DND-41 (cell line): ENCODE results near the gene MYADM.
"Not testable (repeated sequence)": the region's sequence is repeated elsewhere in the genome, so short reads cannot be mapped to it uniquely, and the experiment has no call there.

ENCODE experiments used
- ATAC-seq: fragments of 200-7000 bp; cut with Tn5 transposase; 3 replicates; pipeline ENCODE4 v1.9.1; 2021; ENCODE audit warnings: low read depth; ENCODE audit not compliant: insufficient read depth
- DNase-seq: peaks from one replicate; pipeline ENCODE4 v3.0.0-alpha.2; 2020
- H2AFZ ChIP-seq: 2 replicates; pipeline ENCODE4 v1.6.0; 2012; ENCODE audit warnings: low read depth, low read length
- H3K27ac ChIP-seq: 2 replicates; pipeline ENCODE4 v1.5.1; 2012; ENCODE audit warnings: low read length, inconsistent platforms
- H3K27me3 ChIP-seq: fragments of 200-600 bp; sonication (generic); 2 replicates; pipeline ENCODE4 v1.6.0; 2012; ENCODE audit warnings: low read length, mild to moderate bottlenecking, inconsistent platforms; ENCODE audit not compliant: insufficient read depth, poor library complexity
- H3K36me3 ChIP-seq: 2 replicates; pipeline ENCODE4 v1.5.1; 2012; ENCODE audit warnings: low read length, inconsistent platforms; ENCODE audit not compliant: insufficient read depth
- H3K4me1 ChIP-seq: 2 replicates; pipeline ENCODE4 v1.5.1; 2012; ENCODE audit warnings: mild to moderate bottlenecking, low read length; ENCODE audit not compliant: insufficient read depth
- H3K4me2 ChIP-seq: 2 replicates; pipeline ENCODE4 v1.6.0; 2012; ENCODE audit warnings: mild to moderate bottlenecking, moderate library complexity, low read length, inconsistent platforms; ENCODE audit not compliant: insufficient read depth
- H3K4me3 ChIP-seq, 2 experiments: fragments of 200-600 bp in 1 of 2; shearing (Covaris generic) in 1 of 2; 2 replicates each; pipeline ENCODE4 v1.5.1; 2012 to 2016; ENCODE audit warnings: inconsistent platforms in 2 of 2, low read length in 2 of 2, mild to moderate bottlenecking in 2 of 2, low read depth in 1 of 2, moderate library complexity in 1 of 2
- H3K79me2 ChIP-seq: 2 replicates; pipeline ENCODE4 v1.6.0; 2012; ENCODE audit warnings: low read length, inconsistent platforms; ENCODE audit not compliant: insufficient read depth
- H3K9ac ChIP-seq: 2 replicates; pipeline ENCODE4 v1.6.0; 2012; ENCODE audit warnings: low read depth, mild to moderate bottlenecking, inconsistent platforms, low read length, moderate library complexity
- H3K9me3 ChIP-seq: 2 replicates; pipeline ENCODE4 v1.5.1; 2012; ENCODE audit warnings: low read length, moderate library complexity, mild to moderate bottlenecking, inconsistent platforms; ENCODE audit not compliant: insufficient read depth, severe bottlenecking
- H4K20me1 ChIP-seq: 2 replicates; pipeline ENCODE4 v1.6.0; 2012; ENCODE audit warnings: low read length; ENCODE audit not compliant: insufficient read depth
- EZH2 ChIP-seq: IDR thresholded peaks from 3 replicates; pipeline ENCODE4 v1.6.1; 2012; ENCODE audit warnings: borderline replicate concordance, low read depth, mild to moderate bottlenecking, moderate library complexity, low read length, inconsistent platforms; ENCODE audit not compliant: severe bottlenecking
- TF ChIP-seq, protein P1 (sequence below): IDR thresholded peaks from 2 replicates; pipeline ENCODE4 v1.5.1; 2012; ENCODE audit warnings: borderline replicate concordance, low read length, moderate library complexity, mild to moderate bottlenecking; ENCODE audit not compliant: poor library complexity, severe bottlenecking; ENCODE audit errors: extremely low read depth

Gene MYADM

DNA sequence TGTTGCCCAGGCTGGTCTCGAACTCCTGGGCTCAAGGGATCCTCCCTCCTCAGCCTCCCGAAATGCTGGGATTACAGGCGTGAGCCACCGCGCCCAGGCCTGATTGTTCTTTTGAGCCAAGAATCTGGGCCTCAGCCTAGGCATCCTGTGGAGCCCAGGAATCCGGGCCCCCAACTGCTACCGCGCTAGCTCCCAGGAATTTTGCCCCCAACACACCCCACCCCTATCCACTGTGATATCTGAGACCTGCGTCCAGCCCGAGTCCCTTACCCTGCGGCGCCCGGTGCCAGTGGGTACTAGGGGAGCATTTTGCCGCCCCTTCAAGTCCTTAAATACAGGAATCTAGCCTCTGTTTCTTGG is 838 bp upstream of the MYADM start:
- Histone ChIP-seq H3K4me2 (no peak overlapping the region), H3K4me1 (no peaks in the 10 kb centered on the region), H3K9ac (no peak overlapping the region), H3K4me3 (no peak overlapping the region), H3K27ac (no peak overlapping the region), H3K9me3 (no peaks in the 10 kb centered on the region), H3K27me3 (no peaks in the 10 kb centered on the region), H2AFZ (no peak overlapping the region), H4K20me1 (no peaks in the 10 kb centered on the region; the same call in 1 of the 2 replicates), H3K36me3 (no peaks in the 10 kb centered on the region), H3K79me2 (no peaks in the 10 kb centered on the region)
- TF ChIP-seq, protein P1, sequence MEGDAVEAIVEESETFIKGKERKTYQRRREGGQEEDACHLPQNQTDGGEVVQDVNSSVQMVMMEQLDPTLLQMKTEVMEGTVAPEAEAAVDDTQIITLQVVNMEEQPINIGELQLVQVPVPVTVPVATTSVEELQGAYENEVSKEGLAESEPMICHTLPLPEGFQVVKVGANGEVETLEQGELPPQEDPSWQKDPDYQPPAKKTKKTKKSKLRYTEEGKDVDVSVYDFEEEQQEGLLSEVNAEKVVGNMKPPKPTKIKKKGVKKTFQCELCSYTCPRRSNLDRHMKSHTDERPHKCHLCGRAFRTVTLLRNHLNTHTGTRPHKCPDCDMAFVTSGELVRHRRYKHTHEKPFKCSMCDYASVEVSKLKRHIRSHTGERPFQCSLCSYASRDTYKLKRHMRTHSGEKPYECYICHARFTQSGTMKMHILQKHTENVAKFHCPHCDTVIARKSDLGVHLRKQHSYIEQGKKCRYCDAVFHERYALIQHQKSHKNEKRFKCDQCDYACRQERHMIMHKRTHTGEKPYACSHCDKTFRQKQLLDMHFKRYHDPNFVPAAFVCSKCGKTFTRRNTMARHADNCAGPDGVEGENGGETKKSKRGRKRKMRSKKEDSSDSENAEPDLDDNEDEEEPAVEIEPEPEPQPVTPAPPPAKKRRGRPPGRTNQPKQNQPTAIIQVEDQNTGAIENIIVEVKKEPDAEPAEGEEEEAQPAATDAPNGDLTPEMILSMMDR, result no peak
- ATAC-seq, result no peak
- no peak for DNase-seq

DNA sequence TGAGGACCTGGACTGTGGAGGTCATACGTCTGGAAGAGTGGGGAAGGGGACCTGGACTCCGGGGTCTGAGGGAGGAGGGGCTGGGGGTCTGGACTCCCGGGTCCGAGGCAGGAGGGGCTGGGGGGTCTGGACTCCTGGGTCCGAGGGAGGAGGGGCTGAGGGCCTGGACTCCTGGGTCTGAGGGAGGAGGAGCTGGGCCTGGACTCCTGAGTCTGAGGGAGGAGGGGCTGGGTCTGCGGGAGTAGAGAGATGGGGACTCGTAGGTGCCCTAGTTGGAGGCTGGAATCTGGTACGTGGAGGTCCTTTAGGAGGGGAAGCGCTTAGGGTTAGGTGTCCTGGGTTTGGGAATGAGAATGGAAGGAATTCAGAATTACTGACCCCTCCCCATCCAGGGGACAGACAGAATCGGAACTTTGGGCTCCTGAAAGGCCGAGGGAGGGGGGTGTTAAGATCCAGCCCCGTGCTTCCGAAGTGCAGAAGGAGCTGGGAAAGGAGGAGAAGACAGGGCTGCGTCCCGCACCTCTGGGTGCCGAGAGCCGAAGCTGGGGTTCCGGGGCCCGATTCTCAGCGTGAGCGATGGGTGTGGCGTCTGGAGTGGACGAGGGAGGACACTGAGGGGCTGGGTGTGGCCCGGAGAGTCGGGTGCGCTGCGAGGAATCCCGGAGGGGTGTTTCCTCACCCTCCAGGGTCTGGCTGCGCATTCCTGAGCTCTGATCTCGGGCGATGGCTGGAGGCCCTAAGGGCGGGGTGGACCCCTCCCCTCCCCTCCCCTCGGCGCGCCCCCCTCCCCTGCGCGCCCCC is 608 bp downstream of the MYADM start:
- H3K79me2 ChIP-seq, result no peaks in the 10 kb centered on the region
- H3K9ac ChIP-seq, result no peak overlapping the region
- no peaks in the 10 kb centered on the region for H3K27me3 ChIP-seq
- no peak overlapping the region for H3K4me3 ChIP-seq
- TF ChIP-seq, protein P1, result no peak
- TF ChIP-seq EZH2, result no peak
- no peak overlapping the region for H2AFZ ChIP-seq
- H3K9me3 ChIP-seq, result no peaks in the 10 kb centered on the region
- H3K36me3 ChIP-seq, result no peaks in the 10 kb centered on the region
- ATAC-seq (no peak), DNase-seq (no peak)
- no peak overlapping the region for H3K4me2 ChIP-seq
- no peak overlapping the region for H3K27ac ChIP-seq
- no peaks in the 10 kb centered on the region; the same call in 1 of the 2 replicates for H4K20me1 ChIP-seq
- no peaks in the 10 kb centered on the region for H3K4me1 ChIP-seq

DNA sequence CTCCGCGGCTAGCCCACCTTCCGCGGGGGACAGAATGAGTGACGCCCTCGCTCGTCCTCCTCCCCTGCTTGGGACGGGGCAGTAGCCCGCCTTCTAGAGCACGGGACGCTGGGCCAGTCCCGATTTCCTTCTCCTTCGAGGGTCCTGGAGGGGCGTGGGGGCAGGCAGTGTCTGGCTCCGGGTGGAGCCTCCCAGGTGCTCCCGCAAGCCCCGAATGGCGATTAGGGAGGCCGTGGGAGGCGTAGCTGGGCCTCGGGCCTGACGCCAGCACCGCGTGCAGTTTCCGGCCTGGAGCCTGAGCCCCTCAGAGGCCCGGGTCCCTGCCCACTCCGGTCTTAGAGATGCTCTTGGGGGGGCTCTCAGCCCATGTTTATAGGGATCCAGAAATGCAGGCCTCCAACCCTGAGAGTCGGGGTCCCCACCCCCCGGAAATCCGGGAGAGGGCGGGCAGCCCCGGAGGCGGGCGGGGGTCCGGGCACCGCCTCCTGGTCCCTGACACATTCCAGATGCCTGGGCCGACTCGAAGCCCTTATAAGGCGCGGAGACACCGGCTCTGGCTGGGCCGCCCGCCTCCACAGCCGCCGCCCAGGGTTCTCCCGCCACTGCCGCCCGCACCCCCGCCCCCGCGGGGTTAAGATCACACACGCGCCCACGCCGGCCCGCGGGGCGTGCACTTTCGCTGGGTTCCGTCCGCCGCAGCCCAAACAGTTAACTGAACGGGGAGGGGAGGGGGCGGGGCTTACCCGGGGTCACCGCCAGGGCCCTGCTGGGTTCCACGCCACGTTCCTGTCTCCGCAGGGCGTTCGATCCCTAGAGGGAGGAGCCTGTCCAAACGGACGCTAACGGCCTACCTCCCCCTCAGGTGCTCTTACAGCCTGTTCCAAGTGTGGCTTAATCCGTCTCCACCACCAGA is 1.5 kb downstream of the MYADM start:
- H3K9me3 ChIP-seq, result no peaks in the 10 kb centered on the region
- H3K4me2 ChIP-seq, result no peak overlapping the region
- H3K27me3 ChIP-seq, result no peaks in the 10 kb centered on the region
- no peaks in the 10 kb centered on the region for H3K79me2 ChIP-seq
- no peak overlapping the region for H3K9ac ChIP-seq
- ATAC-seq (no peak), DNase-seq (no peak)
- no peak overlapping the region for H2AFZ ChIP-seq
- H3K4me1 ChIP-seq, result no peaks in the 10 kb centered on the region
- H3K4me3 ChIP-seq, result no peak overlapping the region
- no peak overlapping the region for H3K27ac ChIP-seq
- H3K36me3 ChIP-seq, result no peaks in the 10 kb centered on the region
- no peaks in the 10 kb centered on the region; the same call in 1 of the 2 replicates for H4K20me1 ChIP-seq
- TF ChIP-seq EZH2, result no peak
- TF ChIP-seq, protein P1, result no peak

DNA sequence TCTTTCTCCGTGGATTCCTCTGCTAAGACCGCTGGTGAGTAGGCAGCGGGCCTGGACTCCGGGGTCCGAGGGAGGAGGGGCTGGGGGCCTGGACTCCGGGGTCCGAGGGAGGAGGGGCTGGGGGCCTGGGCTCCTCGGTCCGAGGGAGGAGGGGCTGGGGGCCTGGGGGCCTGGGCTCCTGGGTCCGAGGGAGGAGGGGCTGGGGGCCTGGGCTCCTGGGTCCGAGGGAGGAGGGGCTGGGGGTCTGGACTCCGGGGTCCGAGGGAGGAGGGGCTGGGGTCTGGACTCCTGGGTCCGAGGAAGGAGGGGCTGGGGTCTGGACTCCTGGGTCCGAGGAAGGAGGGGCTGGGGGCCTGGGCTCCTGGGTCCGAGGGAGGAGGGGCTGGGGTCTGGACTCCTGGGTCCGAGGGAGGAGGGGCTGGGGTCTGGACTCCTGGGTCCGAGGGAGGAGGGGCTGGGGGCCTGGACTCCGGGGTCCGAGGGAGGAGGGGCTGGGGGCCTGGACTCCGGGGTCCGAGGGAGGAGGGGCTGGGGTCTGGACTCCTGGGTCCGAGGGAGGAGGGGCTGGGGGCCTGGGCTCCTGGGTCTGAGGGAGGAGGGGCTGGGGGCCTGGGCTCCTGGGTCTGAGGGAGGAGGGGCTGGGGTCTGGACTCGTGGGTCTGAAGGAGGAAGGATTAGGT is 2.3 kb downstream of the MYADM start:
- not testable (repeated sequence) for H3K4me3 ChIP-seq, ATAC-seq, DNase-seq, H3K36me3 ChIP-seq, H3K9ac ChIP-seq, H3K27ac ChIP-seq, H3K9me3 ChIP-seq, H3K27me3 ChIP-seq, H2AFZ ChIP-seq, H4K20me1 ChIP-seq, H3K4me1 ChIP-seq, H3K4me2 ChIP-seq, H3K79me2 ChIP-seq
